Calu3 (cell line): ENCODE measurements around the gene SNX1. TPM values are rescaled to one million over a fixed set of nuclear protein-coding genes. Genes with fewer than 3 reads are reported as not detected.
"Not testable (repeated sequence)": the region's sequence is repeated elsewhere in the genome, so short reads cannot be mapped to it uniquely, and the experiment has no call there.

Experiments used
- BruUV-seq: library from RNA; stranded (reverse); fragments of 400-500 nt; replicated peaks from 2 replicates; lab custom pipeline; 2021; lab: Mats Ljungman, UMichigan
- CTCF ChIA-PET: fragments of 300-600 bp; sonication (Branson Sonifier 250); formaldehyde crosslinking; loops from one replicate; lab custom pipeline; 2022; ENCODE audit warnings: antibody characterized with exemption; lab: Charles Lee
- DNase-seq: peaks from one replicate; pipeline ENCODE4 v3.0.0; 2022
- H3K27ac Mint-ChIP-seq: one replicate; pipeline ENCODE4 v1.8.0; 2022; ENCODE audit warnings: mixed read lengths; ENCODE audit not compliant: unreplicated experiment
- H3K27me3 Mint-ChIP-seq: one replicate; pipeline ENCODE4 v1.8.0; 2022; ENCODE audit warnings: mixed read lengths; ENCODE audit not compliant: unreplicated experiment
- H3K36me3 Mint-ChIP-seq: one replicate; pipeline ENCODE4 v1.8.0; 2022; ENCODE audit warnings: mild to moderate bottlenecking, moderate library complexity, mixed read lengths; ENCODE audit not compliant: insufficient read depth, unreplicated experiment
- H3K4me1 Mint-ChIP-seq: one replicate; pipeline ENCODE4 v1.8.0; 2022; ENCODE audit warnings: mild to moderate bottlenecking, low read depth, mixed read lengths; ENCODE audit not compliant: unreplicated experiment
- H3K4me3 Mint-ChIP-seq: one replicate; pipeline ENCODE4 v1.8.0; 2022; ENCODE audit warnings: mild to moderate bottlenecking, low read depth, moderate library complexity, mixed read lengths; ENCODE audit not compliant: unreplicated experiment
- H3K9me3 Mint-ChIP-seq: one replicate; pipeline ENCODE4 v1.8.0; 2022; ENCODE audit warnings: low read depth, mixed read lengths; ENCODE audit not compliant: unreplicated experiment
- intact Hi-C: fragments of 100-400 bp; cut with micrococcal nuclease; formaldehyde crosslinking; loops from one replicate; pipeline ENCODE4 v1.10.0; 2022; ENCODE audit not compliant: unreplicated experiment
- total RNA-seq: library from RNA; stranded (reverse); gene quantifications from 2 replicates; pipeline ENCODE4 v1.2.3, GENCODE V29; 2022
- TF ChIP-seq, protein P1 (sequence below): fragments of 200-600 bp; IDR thresholded peaks from one replicate; pipeline ENCODE4 v1.8.0; 2022; ENCODE audit warnings: antibody characterized with exemption; ENCODE audit not compliant: unreplicated experiment

Gene SNX1
- total RNA-seq, 1 experiment from 2014 or later = 108 TPM

DNA sequence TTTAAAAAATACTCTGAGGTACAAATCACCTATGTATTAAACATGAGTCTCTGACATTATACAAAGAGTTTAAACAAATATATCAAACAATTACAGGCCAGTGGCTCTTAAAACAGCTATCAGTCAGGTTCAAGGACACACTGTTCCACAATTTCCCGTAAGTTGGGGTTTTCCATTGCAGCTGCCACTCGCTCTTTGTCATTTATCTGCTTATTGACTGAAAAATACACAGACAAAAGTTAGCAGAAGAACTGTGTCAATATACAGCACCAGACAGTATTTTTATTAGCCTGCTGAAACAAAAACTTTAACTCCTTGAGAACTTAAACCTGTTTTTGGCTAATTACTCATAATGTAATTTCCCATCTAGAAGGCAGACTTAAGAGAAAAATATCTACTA lies 23.0 kb upstream of the SNX1 start:
- no peak overlapping the region for H3K4me3 Mint-ChIP-seq
- H3K27me3 Mint-ChIP-seq = no peaks in the 10 kb centered on the region
- BruUV-seq = no TSS peak
- no peaks in the 10 kb centered on the region for H3K9me3 Mint-ChIP-seq
- no peak for DNase-seq
- no peaks in the 10 kb centered on the region for H3K4me1 Mint-ChIP-seq
- H3K27ac Mint-ChIP-seq = no peak overlapping the region
- peaks cover 11% of the 10 kb centered on the region for H3K36me3 Mint-ChIP-seq
- intact Hi-C loops = no loop called here
- CTCF ChIA-PET = no interaction called here
- TF ChIP-seq, protein P1, sequence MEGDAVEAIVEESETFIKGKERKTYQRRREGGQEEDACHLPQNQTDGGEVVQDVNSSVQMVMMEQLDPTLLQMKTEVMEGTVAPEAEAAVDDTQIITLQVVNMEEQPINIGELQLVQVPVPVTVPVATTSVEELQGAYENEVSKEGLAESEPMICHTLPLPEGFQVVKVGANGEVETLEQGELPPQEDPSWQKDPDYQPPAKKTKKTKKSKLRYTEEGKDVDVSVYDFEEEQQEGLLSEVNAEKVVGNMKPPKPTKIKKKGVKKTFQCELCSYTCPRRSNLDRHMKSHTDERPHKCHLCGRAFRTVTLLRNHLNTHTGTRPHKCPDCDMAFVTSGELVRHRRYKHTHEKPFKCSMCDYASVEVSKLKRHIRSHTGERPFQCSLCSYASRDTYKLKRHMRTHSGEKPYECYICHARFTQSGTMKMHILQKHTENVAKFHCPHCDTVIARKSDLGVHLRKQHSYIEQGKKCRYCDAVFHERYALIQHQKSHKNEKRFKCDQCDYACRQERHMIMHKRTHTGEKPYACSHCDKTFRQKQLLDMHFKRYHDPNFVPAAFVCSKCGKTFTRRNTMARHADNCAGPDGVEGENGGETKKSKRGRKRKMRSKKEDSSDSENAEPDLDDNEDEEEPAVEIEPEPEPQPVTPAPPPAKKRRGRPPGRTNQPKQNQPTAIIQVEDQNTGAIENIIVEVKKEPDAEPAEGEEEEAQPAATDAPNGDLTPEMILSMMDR = no peak

DNA sequence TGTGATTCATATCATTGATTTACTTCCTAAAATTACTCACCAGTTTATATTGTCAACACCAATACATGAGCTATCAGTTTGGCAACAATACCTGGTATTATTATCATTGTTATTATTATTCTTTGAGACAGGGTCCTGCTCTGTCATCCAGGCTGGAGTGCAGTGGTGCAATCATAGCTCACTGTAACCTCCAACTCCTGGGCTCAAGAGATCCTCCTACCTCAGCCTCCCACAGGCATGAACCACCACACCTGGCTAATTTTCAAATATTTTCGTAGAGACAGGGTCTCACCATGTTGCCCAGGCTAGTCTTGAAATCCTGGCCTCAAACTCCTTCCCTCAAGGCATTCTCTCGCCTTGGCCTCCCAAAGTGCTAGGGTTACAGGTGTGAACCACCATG lies 22.3 kb upstream of the SNX1 start:
- DNase-seq, H3K4me1 Mint-ChIP-seq, CTCF ChIA-PET, BruUV-seq, H3K27ac Mint-ChIP-seq, intact Hi-C loops, H3K27me3 Mint-ChIP-seq, H3K4me3 Mint-ChIP-seq, H3K9me3 Mint-ChIP-seq: not testable (repeated sequence)
- H3K36me3 Mint-ChIP-seq = peaks cover 11% of the 10 kb centered on the region

DNA sequence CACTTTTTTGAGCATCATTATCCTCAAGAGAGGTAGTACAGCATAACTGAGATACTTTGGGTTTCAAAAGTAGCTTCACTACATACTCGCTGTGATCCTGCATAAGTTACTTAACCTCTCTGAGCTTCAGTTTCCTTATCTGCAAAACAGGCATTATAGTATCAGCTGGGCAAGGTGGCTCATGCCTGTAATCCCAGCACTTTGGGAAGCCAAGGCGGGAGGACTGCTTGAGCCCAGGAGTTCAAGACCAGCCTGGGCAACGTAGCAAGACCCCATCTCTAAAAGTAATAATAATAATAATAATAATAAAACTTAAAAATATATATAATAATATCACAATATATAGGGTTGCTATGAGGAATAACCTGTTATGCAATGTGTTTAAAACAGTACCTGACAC lies 13.0 kb upstream of the SNX1 start:
- DNase-seq = no peak
- CTCF ChIA-PET = no interaction called here
- Mint-ChIP-seq H3K27me3 (no peaks in the 10 kb centered on the region), H3K27ac (no peak overlapping the region), H3K36me3 (peaks cover 6% of the 10 kb centered on the region), H3K4me3 (no peak overlapping the region), H3K4me1 (no peaks in the 10 kb centered on the region), H3K9me3 (no peaks in the 10 kb centered on the region)
- intact Hi-C loops = no loop called here
- TF ChIP-seq, protein P1 = no peak
- no TSS peak for BruUV-seq

- no TSS peak for BruUV-seq
- H3K4me1 Mint-ChIP-seq = peaks cover 11% of the 10 kb centered on the region
- H3K27me3 Mint-ChIP-seq = no peaks in the 10 kb centered on the region
- CTCF ChIA-PET = no interaction called here
- no peaks in the 10 kb centered on the region for H3K9me3 Mint-ChIP-seq
- no peak overlapping the region for H3K27ac Mint-ChIP-seq
- H3K4me3 Mint-ChIP-seq = no peak overlapping the region
- TF ChIP-seq, protein P1 = no peak
- intact Hi-C loops = loop anchor here (10.0 kb wide), 1 partner anchor 65 kb away; the partner anchor contains the start of gene SNX22
- DNase-seq = no peak
- H3K36me3 Mint-ChIP-seq = peaks cover 32% of the 10 kb centered on the region
Measured at GRCh38 chr15:64089543-64090280, 6.1 kb upstream of the SNX1 start.

DNA sequence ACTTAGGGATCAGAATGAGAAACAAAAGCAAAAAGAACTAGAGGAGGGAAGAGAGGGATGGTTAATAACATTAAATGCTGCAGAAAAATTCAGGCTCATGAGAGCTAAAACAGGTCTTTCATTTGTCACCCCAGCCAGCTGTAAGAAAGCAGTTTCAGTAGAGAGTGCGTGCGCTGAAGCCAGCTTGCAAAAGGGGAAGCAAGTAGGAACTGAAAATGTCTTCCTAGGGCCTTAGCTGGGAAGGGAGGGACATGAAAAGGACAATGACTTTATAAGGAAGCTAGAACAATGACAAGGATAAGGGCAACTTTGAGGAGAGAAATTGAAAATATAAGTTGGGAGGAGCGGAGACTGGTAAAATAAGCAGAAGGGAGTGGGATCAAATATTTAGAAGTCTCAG lies 5.3 kb upstream of the SNX1 start:
- Mint-ChIP-seq H3K4me1 (peaks cover 11% of the 10 kb centered on the region), H3K36me3 (peaks cover 34% of the 10 kb centered on the region), H3K27me3 (no peaks in the 10 kb centered on the region), H3K9me3 (no peaks in the 10 kb centered on the region), H3K4me3 (no peak overlapping the region), H3K27ac (no peak overlapping the region)
- CTCF ChIA-PET = interaction anchor here (0.7 kb wide), 1 partner anchor 988 kb away, joined by 3 read pairs; no protein-coding TSS in a partner anchor
- TF ChIP-seq, protein P1 = no peak
- BruUV-seq = no TSS peak
- no peak for DNase-seq
- intact Hi-C loops = loop anchor here (10.0 kb wide), 1 partner anchor 64 kb away; the partner anchor contains the start of gene SNX22
